Transverse colon (tissue), 4 donors: ENCODE results near the gene TRIM15. TPM values are rescaled to one million over a fixed set of nuclear protein-coding genes. Genes with fewer than 3 reads are reported as not detected.

Source experiments
- DNase-seq: peaks from one replicate; pipeline ENCODE4 v3.0.0-alpha.2; 2019
- H3K27ac ChIP-seq, 4 donors: fragments of 200-600 bp; sonication (generic); 2 replicates each; pipeline ENCODE4 v1.5.1; 2016 to 2018; ENCODE audit warnings: inconsistent platforms in 4 of 4
- H3K27me3 ChIP-seq: fragments of 200-600 bp; sonication (generic); 2 replicates; pipeline ENCODE4 v1.5.1; 2017; ENCODE audit warnings: inconsistent platforms
- H3K36me3 ChIP-seq, 4 donors: fragments of 200-600 bp; sonication (generic); 2 replicates each; pipeline ENCODE4 v1.5.1; 2017 to 2019; ENCODE audit warnings: inconsistent platforms in 4 of 4
- H3K4me1 ChIP-seq, 4 donors: fragments of 200-600 bp; sonication (generic); 2 replicates each; pipeline ENCODE4 v1.5.1; 2017 to 2020; ENCODE audit warnings: inconsistent platforms in 4 of 4
- H3K4me3 ChIP-seq, 4 donors: fragments of 200-600 bp; sonication (generic); 1 replicate in 1 of 4; 2 replicates in 3 of 4; pipeline versions ENCODE4 v1.5.1 to v1.6.1; 2017 to 2019; ENCODE audit warnings: inconsistent platforms in 4 of 4
- H3K9me3 ChIP-seq, 2 donors: fragments of 200-600 bp; sonication (generic); 2 replicates each; pipeline ENCODE4 v1.5.1; 2017 to 2019; ENCODE audit warnings: inconsistent platforms in 2 of 2
- EP300 ChIP-seq: sonication (generic); formaldehyde crosslinking; IDR thresholded peaks from one replicate; pipeline ENCODE4 v1.6.1; 2017; ENCODE audit warnings: antibody characterized with exemption, low read depth
- POLR2A ChIP-seq: fragments of 450-650 bp; IDR thresholded peaks from one replicate; pipeline ENCODE4 v1.6.1; 2016; ENCODE audit warnings: antibody characterized with exemption, mild to moderate bottlenecking, moderate library complexity
- POLR2AphosphoS5 ChIP-seq, 3 donors: sonication (generic); formaldehyde crosslinking; IDR thresholded peaks; one replicate each; pipeline ENCODE4 v1.6.1; 2016; ENCODE audit warnings: antibody characterized with exemption in 3 of 3
- WGBS, 2 donors: methylation state at CpG; one replicate each; pipeline ENCODE4 v1.1.5; 2018; ENCODE audit warnings: low coverage in 1 of 2; 5-methylcytosine and 5-hydroxymethylcytosine counted together
- in situ Hi-C, 4 donors: fragments of 200-750 bp; cut with MboI; loops; one replicate each; pipeline versions ENCODE4 v1.15.0 to v1.15.1; 2017; ENCODE audit warnings: low sequenced_read_pairs in 3 of 4, low pct_ligation_motif_present in 1 of 4, low pct_unique_long_range_greater_than_20kb in 1 of 4
- intact Hi-C: fragments of 100-400 bp; cut with DNase I; formaldehyde crosslinking; loops from one replicate; pipeline ENCODE4 v1.15.1; 2023; ENCODE audit warnings: low total_unique reads
- total RNA-seq, 4 donors: library from RNA; depleted of rRNA; stranded (reverse); fragments of >200 nt; gene quantifications; one replicate each; pipeline ENCODE4 v1.1.0, GENCODE V29; 2016
- TF ChIP-seq, protein P1 (sequence below), 5 experiments: fragments of 200-600 bp in 3 of 5; fragments of 450-650 bp in 2 of 5; sonication (generic) in 3 of 5; IDR thresholded peaks; 1 replicate in 2 of 5; 2 replicates in 3 of 5; pipeline ENCODE4 v1.5.1; 2016 to 2017; ENCODE audit warnings: antibody characterized with exemption in 5 of 5, inconsistent platforms in 3 of 5, mild to moderate bottlenecking in 2 of 5, moderate library complexity in 1 of 5

Gene TRIM15
- total RNA-seq, 4 donors from 2014 or later, result 5.8 to 90.7 (median 51.8) TPM

DNA sequence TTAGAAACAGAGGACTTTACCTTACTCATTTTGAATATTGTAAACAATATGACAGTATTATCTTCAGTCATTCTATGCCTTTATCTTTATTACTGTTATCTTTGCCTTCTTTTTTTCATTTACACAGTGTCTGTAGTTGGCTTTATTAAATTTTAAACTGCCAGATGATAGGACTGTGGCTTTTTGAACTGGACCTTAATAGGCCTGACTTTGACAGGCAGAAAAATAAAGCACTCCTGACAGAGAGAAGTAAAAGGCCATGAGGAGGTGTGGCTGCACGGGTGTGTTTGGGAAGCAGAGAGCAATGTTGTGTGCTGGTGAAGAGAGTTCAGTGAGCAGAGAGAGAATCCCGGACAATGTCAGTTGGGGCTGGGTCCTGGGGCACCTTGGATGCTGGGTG lies 19.6 kb upstream of the TRIM15 start:
- Histone ChIP-seq H3K9me3 (no peaks in the 10 kb centered on the region), H3K27ac (no peak overlapping the region), H3K4me3 (no peak overlapping the region), H3K36me3 (no peaks in the 10 kb centered on the region), H3K4me1 (peaks cover 0 to 13% (median 5%) of the 10 kb centered on the region in 4 donors), H3K27me3 (peaks cover 6% of the 10 kb centered on the region)
- intact Hi-C loops (no loop called here), in situ Hi-C loops (no loop called here)
- no peak for DNase-seq
- TF ChIP-seq POLR2A, result no peak
- TF ChIP-seq, protein P1, sequence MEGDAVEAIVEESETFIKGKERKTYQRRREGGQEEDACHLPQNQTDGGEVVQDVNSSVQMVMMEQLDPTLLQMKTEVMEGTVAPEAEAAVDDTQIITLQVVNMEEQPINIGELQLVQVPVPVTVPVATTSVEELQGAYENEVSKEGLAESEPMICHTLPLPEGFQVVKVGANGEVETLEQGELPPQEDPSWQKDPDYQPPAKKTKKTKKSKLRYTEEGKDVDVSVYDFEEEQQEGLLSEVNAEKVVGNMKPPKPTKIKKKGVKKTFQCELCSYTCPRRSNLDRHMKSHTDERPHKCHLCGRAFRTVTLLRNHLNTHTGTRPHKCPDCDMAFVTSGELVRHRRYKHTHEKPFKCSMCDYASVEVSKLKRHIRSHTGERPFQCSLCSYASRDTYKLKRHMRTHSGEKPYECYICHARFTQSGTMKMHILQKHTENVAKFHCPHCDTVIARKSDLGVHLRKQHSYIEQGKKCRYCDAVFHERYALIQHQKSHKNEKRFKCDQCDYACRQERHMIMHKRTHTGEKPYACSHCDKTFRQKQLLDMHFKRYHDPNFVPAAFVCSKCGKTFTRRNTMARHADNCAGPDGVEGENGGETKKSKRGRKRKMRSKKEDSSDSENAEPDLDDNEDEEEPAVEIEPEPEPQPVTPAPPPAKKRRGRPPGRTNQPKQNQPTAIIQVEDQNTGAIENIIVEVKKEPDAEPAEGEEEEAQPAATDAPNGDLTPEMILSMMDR (IDR thresholded peaks at IDR 0.05), result no peak
- no peak for TF ChIP-seq POLR2AphosphoS5 (IDR thresholded peaks at IDR 0.05)
- TF ChIP-seq EP300, result no peak
- WGBS, 2 donors, result 31 to 50% methylated on average over 2 of the region's 2 CpGs

DNA sequence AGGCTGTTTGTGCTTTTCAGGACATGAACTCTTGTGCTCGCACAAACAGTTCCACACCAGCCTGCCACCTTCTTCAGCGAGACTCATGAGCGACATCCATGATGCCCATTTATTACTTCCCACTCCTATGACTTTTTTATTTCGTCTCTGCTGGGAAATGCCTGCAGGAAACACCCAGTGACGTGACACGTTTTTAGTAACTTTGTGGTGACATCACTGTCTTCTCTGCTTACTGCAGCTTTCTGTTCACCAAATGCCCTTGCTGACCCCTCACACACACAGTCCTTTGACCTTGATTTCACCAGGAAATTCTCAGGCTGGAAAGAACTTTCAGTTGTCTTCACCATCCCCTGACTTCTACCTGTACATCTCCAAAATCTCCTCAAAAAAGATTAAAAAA lies 18.5 kb upstream of the TRIM15 start:
- H3K27ac ChIP-seq, result no peak overlapping the region
- intact Hi-C loops, result no loop called here
- peaks cover 6% of the 10 kb centered on the region for H3K27me3 ChIP-seq
- no peak for DNase-seq
- TF ChIP-seq, protein P1 (IDR thresholded peaks at IDR 0.05), result no peak
- no peak for TF ChIP-seq EP300
- TF ChIP-seq POLR2AphosphoS5 (IDR thresholded peaks at IDR 0.05), result no peak
- TF ChIP-seq POLR2A, result no peak
- WGBS, 2 donors, result 67 to 71% methylated on average over 6 of the region's 6 CpGs
- H3K36me3 ChIP-seq, result no peaks in the 10 kb centered on the region
- in situ Hi-C loops, result no loop called here
- no peak overlapping the region for H3K4me3 ChIP-seq
- no peaks in the 10 kb centered on the region for H3K9me3 ChIP-seq
- H3K4me1 ChIP-seq, result peaks cover 0 to 13% (median 5%) of the 10 kb centered on the region in 4 donors

DNA sequence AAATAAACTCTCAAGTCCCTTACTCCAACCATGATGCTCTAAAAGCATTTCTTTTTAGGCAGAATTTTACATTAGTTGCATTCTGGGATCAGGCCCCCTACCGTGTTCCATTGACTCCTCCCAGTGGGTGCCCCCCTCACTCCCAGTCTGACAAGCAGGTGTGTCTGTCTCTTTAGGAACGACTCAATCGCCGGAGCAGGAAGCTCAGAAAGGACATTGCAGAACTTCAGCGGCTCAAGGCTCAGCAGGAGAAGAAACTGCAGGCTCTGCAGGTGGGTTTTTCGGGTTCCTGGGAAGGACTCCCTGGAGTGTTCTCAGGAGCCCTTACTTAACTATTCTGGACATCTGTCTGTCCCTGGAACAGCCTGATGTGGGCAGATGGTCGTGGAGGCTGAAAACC lies 17.5 kb upstream of the TRIM15 start:
- Histone ChIP-seq H3K36me3 (no peaks in the 10 kb centered on the region), H3K27ac (no peak overlapping the region), H3K4me3 (no peak overlapping the region), H3K9me3 (no peaks in the 10 kb centered on the region), H3K27me3 (peaks cover 6% of the 10 kb centered on the region), H3K4me1 (peaks cover 0 to 13% (median 5%) of the 10 kb centered on the region in 4 donors)
- no peak for TF ChIP-seq EP300
- TF ChIP-seq, protein P1 (IDR thresholded peaks at IDR 0.05), result no peak
- no peak for TF ChIP-seq POLR2AphosphoS5 (IDR thresholded peaks at IDR 0.05)
- TF ChIP-seq POLR2A, result no peak
- no peak for DNase-seq
- WGBS, 2 donors, result 20 to 68% methylated on average over 1 to 7 of the region's 7 CpGs
- in situ Hi-C loops (no loop called here), intact Hi-C loops (no loop called here)

DNA sequence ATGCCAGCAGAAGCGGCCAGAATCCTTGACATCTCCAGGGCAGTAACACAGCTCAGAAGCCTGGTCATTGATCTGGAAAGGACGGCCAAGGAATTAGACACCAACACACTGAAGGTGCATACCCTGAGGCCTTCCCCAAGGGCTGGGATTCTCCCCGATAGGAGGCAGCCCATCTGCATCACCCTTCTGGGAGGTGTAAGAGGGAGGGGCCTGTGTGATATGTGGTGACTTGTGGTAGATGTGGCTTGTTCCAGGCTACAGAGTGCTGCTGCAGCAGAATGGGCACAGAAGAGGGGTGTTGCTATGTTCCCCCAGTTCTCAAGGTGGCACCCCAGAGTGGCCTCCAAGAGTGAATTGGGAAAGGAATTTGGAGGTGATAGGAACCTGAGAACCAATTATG lies 16.2 kb upstream of the TRIM15 start:
- intact Hi-C loops (no loop called here), in situ Hi-C loops (no loop called here)
- H3K9me3 ChIP-seq, result no peaks in the 10 kb centered on the region
- DNase-seq, result no peak
- peaks cover 6% of the 10 kb centered on the region for H3K27me3 ChIP-seq
- H3K4me1 ChIP-seq, result peaks cover 0 to 21% (median 5%) of the 10 kb centered on the region in 4 donors
- no peak overlapping the region for H3K4me3 ChIP-seq
- no peaks in the 10 kb centered on the region for H3K36me3 ChIP-seq
- TF ChIP-seq, protein P1 (IDR thresholded peaks at IDR 0.05), result no peak
- no peak for TF ChIP-seq EP300
- TF ChIP-seq POLR2AphosphoS5 (IDR thresholded peaks at IDR 0.05), result no peak
- TF ChIP-seq POLR2A, result no peak
- no peak overlapping the region for H3K27ac ChIP-seq
- 63% methylated on average over 3 of the region's 3 CpGs; no CpG with 5 or more reads in 1 of the 2 donors for WGBS, 2 donors
